H1 (cell line): ENCODE measurements around the gene MDM4. TPM values are rescaled to one million over a fixed set of nuclear protein-coding genes. Genes with fewer than 3 reads are reported as not detected.

Source experiments
- BRCA1 ChIP-seq: IDR thresholded peaks from 2 replicates; pipeline ENCODE4 v1.6.1; 2012; ENCODE audit warnings: low read depth, low read length, improper control_type of control experiment
- CBX8 ChIP-seq: fragments of 300-800, 300-1000 bp; sonication (generic); IDR thresholded peaks from 2 replicates; pipeline ENCODE4 v1.7.1; 2016; ENCODE audit warnings: low read depth, low read length, borderline replicate concordance
- CHD2 ChIP-seq: IDR thresholded peaks from 2 replicates; pipeline ENCODE4 v1.6.1; 2012; ENCODE audit warnings: low read length, improper control_type of control experiment
- CHD7 ChIP-seq: fragments of 300-600 bp; sonication (generic); IDR thresholded peaks from 2 replicates; pipeline ENCODE4 v1.7.1; 2012; ENCODE audit warnings: low read length, moderate library complexity, mild to moderate bottlenecking, inconsistent platforms; ENCODE audit not compliant: insufficient replicate concordance
- FOSL1 ChIP-seq: IDR thresholded peaks from 2 replicates; pipeline ENCODE4 v1.6.1; 2011; ENCODE audit warnings: mild to moderate bottlenecking, low read depth, low read length, moderate library complexity; ENCODE audit not compliant: insufficient read depth
- HDAC2 ChIP-seq, 2 experiments: fragments of 300-600 bp in 1 of 2; sonication (generic) in 1 of 2; IDR thresholded peaks; 2 replicates each; pipeline ENCODE4 v1.6.1; 2011 to 2012; ENCODE audit warnings: low read depth in 2 of 2, low read length in 2 of 2, mild to moderate bottlenecking in 2 of 2, moderate library complexity in 2 of 2, borderline replicate concordance in 1 of 2, inconsistent platforms in 1 of 2
- POU5F1 ChIP-seq: IDR thresholded peaks from 2 replicates; pipeline ENCODE4 v1.6.1; 2011; ENCODE audit warnings: low read depth, mild to moderate bottlenecking, low read length, moderate library complexity
- RAD21 ChIP-seq, 2 experiments: IDR thresholded peaks in 1 of 2; conservative IDR thresholded peaks in 1 of 2; 2 replicates each; pipeline ENCODE4 v1.6.1; 2011; ENCODE audit warnings: low read depth in 2 of 2, low read length in 2 of 2, improper control_type of control experiment in 1 of 2, inconsistent platforms in 1 of 2, mild to moderate bottlenecking in 1 of 2, moderate library complexity in 1 of 2
- RBBP5 ChIP-seq: IDR thresholded peaks from 2 replicates; pipeline ENCODE4 v1.7.1; 2012; ENCODE audit warnings: low read depth, mild to moderate bottlenecking, inconsistent platforms, low read length, moderate library complexity, borderline replicate concordance
- SAP30 ChIP-seq: fragments of 300-600 bp; sonication (generic); IDR thresholded peaks from 2 replicates; pipeline ENCODE4 v1.7.1; 2012; ENCODE audit warnings: low read length, moderate library complexity, mild to moderate bottlenecking, inconsistent platforms; ENCODE audit not compliant: insufficient read depth, insufficient replicate concordance
- SP4 ChIP-seq: IDR thresholded peaks from 2 replicates; pipeline ENCODE4 v1.6.1; 2012; ENCODE audit warnings: low read length, inconsistent platforms
- polyA plus RNA-seq, 7 experiments: library from polyadenylated mRNA; depleted of rRNA in 3 of 7; stranded (reverse) in 5 of 7; unstranded in 2 of 7; fragments of >200 nt in 5 of 7; fragments of 200-250 nt in 2 of 7; gene quantifications; 1 replicate in 5 of 7; 2 replicates in 1 of 7; 4 replicates in 1 of 7; pipeline versions ENCODE4 v1.2.1 to v1.2.3, GENCODE V29; 2011 to 2013; ENCODE audit warnings: missing spikeins in 2 of 7, mixed read lengths in 2 of 7
- total RNA-seq: library from RNA; stranded (reverse); fragmentation: NEBNext Ultra II Directional; extraction: Animal tissue kit (Norgen Biotek cat#: 25700); gene quantifications from 2 replicates; pipeline ENCODE4 v1.2.1, GENCODE V29; 2021

MDM4 gene
- total and polyA plus RNA-seq, 2 of the 8 experiments (the other 6 are each of a cell fraction or from before 2014, with no cell fraction given), result 10.8 to 84.9 TPM

- TF ChIP-seq CHD7, result no peak
- no peak for TF ChIP-seq POU5F1
- no peak for TF ChIP-seq FOSL1
- TF ChIP-seq SAP30, result no peak
- no peak for TF ChIP-seq SP4
- no peak for TF ChIP-seq HDAC2 (IDR thresholded peaks at IDR 0.05; ENCODE audit: borderline replicate concordance in 1 of 2, low read depth in 2 of 2, low read length in 2 of 2)
- TF ChIP-seq CHD2, result no peak
- no peak for TF ChIP-seq BRCA1
- no peak for TF ChIP-seq CBX8
- TF ChIP-seq RAD21 (IDR thresholded peaks at IDR 0.05 in 1 of 2, conservative IDR thresholded peaks at IDR 0.05 in 1 of 2; ENCODE audit: low read depth in 2 of 2, low read length in 2 of 2), result no peak
- no peak for TF ChIP-seq RBBP5
Observed at GRCh38 chr1:204524986-204525385, 8.8 kb downstream of the MDM4 start (continued).
